Measurements from ENCODE around the gene MAB21L1.

GRCh38 chr13:35514061-35514477, 37.6 kb upstream of the MAB21L1 start:
- no peak for TF ChIP-seq MAX (IDR thresholded peaks at IDR 0.05)
- no peak for TF ChIP-seq CTCF (IDR thresholded peaks at IDR 0.05; ENCODE audit: low read depth, low read length, missing input control)
- no peak for TF ChIP-seq REST (IDR thresholded peaks at IDR 0.05)
- TF ChIP-seq ATF3 (IDR thresholded peaks at IDR 0.05): no peak
- no peak for TF ChIP-seq ZBTB33 (IDR thresholded peaks at IDR 0.05)
- no peak for TF ChIP-seq JUND (IDR thresholded peaks at IDR 0.05)
- TF ChIP-seq TAF1 (conservative IDR thresholded peaks at IDR 0.05): no peak
- TF ChIP-seq GABPA (IDR thresholded peaks at IDR 0.05 in 1 of 2, conservative IDR thresholded peaks at IDR 0.05 in 1 of 2): no peak
- TF ChIP-seq SP1 (IDR thresholded peaks at IDR 0.05): no peak
- TF ChIP-seq RAD21 (IDR thresholded peaks at IDR 0.05): no peak
- TF ChIP-seq HNF4A (conservative IDR thresholded peaks at IDR 0.05): no peak
- no peak for TF ChIP-seq RXRA (IDR thresholded peaks at IDR 0.05)

All from liver (tissue), 3 donors.